ENCODE measurements around the gene PDLIM7. TPM values are rescaled to one million over a fixed set of nuclear protein-coding genes. Genes with fewer than 3 reads are reported as not detected.

Gene PDLIM7
- total and polyA plus RNA-seq, 10 of the 15 experiments (the other 5 are each of a cell fraction or from before 2014, with no cell fraction given) = 0.82 to 36.6 (median 19.3) TPM

DNA sequence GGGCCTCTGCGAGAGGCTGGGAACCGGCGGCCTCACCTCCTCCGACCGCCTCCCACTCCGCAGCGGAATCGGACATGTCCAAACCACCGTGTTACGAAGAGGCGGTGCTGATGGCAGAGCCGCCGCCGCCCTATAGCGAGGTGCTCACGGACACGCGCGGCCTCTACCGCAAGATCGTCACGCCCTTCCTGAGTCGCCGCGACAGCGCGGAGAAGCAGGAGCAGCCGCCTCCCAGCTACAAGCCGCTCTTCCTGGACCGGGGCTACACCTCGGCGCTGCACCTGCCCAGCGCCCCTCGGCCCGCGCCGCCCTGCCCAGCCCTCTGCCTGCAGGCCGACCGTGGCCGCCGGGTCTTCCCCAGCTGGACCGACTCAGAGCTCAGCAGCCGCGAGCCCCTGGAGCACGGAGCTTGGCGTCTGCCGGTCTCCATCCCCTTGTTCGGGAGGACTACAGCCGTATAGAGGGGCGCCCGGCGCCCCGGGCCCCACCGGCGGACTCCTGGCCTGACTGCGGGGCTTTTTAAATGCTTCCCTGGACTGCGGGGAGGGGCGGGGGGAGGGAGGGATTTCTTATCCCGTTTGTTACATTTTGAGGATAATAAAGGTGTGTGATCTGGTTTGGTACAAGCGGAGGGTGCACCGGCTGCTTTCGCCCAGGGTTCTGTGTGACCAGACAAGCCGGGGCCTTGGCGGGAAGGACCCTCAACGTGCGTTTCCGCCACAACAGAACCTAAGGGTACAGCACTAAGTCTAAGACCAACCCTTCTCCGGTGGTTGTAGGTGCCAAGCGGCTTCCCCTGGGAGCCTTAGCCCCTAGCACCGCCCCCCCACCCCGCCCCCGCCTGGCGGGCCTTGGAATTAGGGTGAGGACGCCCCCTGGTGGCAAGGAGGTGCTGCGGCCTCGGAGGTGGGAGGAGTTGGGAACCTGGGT is 41.5 kb downstream of the PDLIM7 start:
- RAD21 ChIA-PET (ENCODE audit: unreplicated experiment) = interaction anchor here (0.6 to 13.5 kb wide), 18 partner anchors 11 to 700 kb away, joined by 3 to 291 read pairs (median 8); partner anchors contain the start of genes DOK3, F12, GRK6 and PDLIM7
- H3K36me3 ChIP-seq (ENCODE audit: control insufficient read depth in 2 of 2, insufficient read depth in 2 of 2, low read length in 1 of 2) = no peaks in the 10 kb centered on the region
- peak overlapping the region; percentile 65 for H3K27ac ChIP-seq (ENCODE audit: control insufficient read depth, insufficient read depth)
- SMC1A ChIA-PET (ENCODE audit: uncharacterized antibody, unreplicated experiment) = interaction anchor here (1.6 to 5.1 kb wide), 7 partner anchors 27 to 342 kb away, joined by 6 to 92 read pairs (median 11); partner anchors contain the start of genes GRK6 and PFN3
- FAIRE-seq (peak; percentile 90), DNase-seq (ENCODE audit: low read depth, low spot score) (no peak), ATAC-seq (peak; percentile 53)
- H3K4me2 ChIP-seq (ENCODE audit: control insufficient read depth, insufficient read depth) = peak overlapping the region; percentile 98
- no peaks in the 10 kb centered on the region for H3K27me3 ChIP-seq (replicated peaks in 1 of 2; ENCODE audit: control insufficient read depth in 2 of 2, insufficient read depth in 2 of 2, low read length in 1 of 2)
- peak overlapping the region; percentile 77 for H2AFZ ChIP-seq (ENCODE audit: control insufficient read depth, low read depth, low read length)
- H3K9me3 ChIP-seq (replicated peaks; ENCODE audit: control insufficient read depth, insufficient read depth, low read length) = no peaks in the 10 kb centered on the region
- H4K20me1 ChIP-seq (ENCODE audit: control insufficient read depth, insufficient read depth) = no peaks in the 10 kb centered on the region
- TSS peak; percentile 61 for BruUV-seq (replicated peaks)
- WGBS (ENCODE audit: insufficient coverage, insufficient replicate concordance, low lambda C conversion rate, missing lambda C conversion rate) = 1% methylated on average over 63 of the region's 76 CpGs
- POLR2A ChIA-PET = interaction anchor here (0.8 to 13.6 kb wide), 14 partner anchors 11 to 154 kb away, joined by 3 to 358 read pairs (median 6); partner anchors contain the start of genes GRK6 and PDLIM7
- H3K79me2 ChIP-seq (ENCODE audit: control insufficient read depth, insufficient read depth, low read length) = no peaks in the 10 kb centered on the region; the same call in 1 of the 2 replicates
- CTCF ChIA-PET = interaction anchor here (0.7 to 16.4 kb wide), 34 partner anchors 10 to 795 kb away, joined by 3 to 391 read pairs (median 6); partner anchors contain the start of genes DBN1, DOK3, GRK6 and LMAN2
- H3K4me1 ChIP-seq (ENCODE audit: control insufficient read depth, insufficient read depth, low read length) = peaks cover 11% of the 10 kb centered on the region
- H3K4me3 ChIP-seq = peak overlapping the region; percentile 82
- in situ Hi-C loops (cut with MboI) (no loop called here), intact Hi-C loops (cut with micrococcal nuclease; ENCODE audit: unreplicated experiment) (loop anchor here (1.0 to 2.0 kb wide), 5 partner anchors 29 to 341 kb away; partner anchors contain the start of gene GRK6)
- peak overlapping the region; percentile 61; the same call in 1 of the 2 replicates for H3K9ac ChIP-seq (ENCODE audit: control insufficient read depth, insufficient read depth, low read length)
- no peak for TF ChIP-seq SMAD5 (IDR thresholded peaks at IDR 0.05; ENCODE audit: low read depth)
- TF ChIP-seq, protein P1, sequence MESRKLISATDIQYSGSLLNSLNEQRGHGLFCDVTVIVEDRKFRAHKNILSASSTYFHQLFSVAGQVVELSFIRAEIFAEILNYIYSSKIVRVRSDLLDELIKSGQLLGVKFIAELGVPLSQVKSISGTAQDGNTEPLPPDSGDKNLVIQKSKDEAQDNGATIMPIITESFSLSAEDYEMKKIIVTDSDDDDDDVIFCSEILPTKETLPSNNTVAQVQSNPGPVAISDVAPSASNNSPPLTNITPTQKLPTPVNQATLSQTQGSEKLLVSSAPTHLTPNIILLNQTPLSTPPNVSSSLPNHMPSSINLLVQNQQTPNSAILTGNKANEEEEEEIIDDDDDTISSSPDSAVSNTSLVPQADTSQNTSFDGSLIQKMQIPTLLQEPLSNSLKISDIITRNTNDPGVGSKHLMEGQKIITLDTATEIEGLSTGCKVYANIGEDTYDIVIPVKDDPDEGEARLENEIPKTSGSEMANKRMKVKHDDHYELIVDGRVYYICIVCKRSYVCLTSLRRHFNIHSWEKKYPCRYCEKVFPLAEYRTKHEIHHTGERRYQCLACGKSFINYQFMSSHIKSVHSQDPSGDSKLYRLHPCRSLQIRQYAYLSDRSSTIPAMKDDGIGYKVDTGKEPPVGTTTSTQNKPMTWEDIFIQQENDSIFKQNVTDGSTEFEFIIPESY (IDR thresholded peaks at IDR 0.05) = no peak
- TF ChIP-seq, protein P2, sequence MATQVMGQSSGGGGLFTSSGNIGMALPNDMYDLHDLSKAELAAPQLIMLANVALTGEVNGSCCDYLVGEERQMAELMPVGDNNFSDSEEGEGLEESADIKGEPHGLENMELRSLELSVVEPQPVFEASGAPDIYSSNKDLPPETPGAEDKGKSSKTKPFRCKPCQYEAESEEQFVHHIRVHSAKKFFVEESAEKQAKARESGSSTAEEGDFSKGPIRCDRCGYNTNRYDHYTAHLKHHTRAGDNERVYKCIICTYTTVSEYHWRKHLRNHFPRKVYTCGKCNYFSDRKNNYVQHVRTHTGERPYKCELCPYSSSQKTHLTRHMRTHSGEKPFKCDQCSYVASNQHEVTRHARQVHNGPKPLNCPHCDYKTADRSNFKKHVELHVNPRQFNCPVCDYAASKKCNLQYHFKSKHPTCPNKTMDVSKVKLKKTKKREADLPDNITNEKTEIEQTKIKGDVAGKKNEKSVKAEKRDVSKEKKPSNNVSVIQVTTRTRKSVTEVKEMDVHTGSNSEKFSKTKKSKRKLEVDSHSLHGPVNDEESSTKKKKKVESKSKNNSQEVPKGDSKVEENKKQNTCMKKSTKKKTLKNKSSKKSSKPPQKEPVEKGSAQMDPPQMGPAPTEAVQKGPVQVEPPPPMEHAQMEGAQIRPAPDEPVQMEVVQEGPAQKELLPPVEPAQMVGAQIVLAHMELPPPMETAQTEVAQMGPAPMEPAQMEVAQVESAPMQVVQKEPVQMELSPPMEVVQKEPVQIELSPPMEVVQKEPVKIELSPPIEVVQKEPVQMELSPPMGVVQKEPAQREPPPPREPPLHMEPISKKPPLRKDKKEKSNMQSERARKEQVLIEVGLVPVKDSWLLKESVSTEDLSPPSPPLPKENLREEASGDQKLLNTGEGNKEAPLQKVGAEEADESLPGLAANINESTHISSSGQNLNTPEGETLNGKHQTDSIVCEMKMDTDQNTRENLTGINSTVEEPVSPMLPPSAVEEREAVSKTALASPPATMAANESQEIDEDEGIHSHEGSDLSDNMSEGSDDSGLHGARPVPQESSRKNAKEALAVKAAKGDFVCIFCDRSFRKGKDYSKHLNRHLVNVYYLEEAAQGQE (IDR thresholded peaks at IDR 0.05; ENCODE audit: low read depth, low read length) = no peak
- no peak; the same call in 1 of the 2 replicates for TF ChIP-seq RFX5 (IDR thresholded peaks at IDR 0.05; ENCODE audit: low read depth, low read length)
- TF ChIP-seq, protein P3, sequence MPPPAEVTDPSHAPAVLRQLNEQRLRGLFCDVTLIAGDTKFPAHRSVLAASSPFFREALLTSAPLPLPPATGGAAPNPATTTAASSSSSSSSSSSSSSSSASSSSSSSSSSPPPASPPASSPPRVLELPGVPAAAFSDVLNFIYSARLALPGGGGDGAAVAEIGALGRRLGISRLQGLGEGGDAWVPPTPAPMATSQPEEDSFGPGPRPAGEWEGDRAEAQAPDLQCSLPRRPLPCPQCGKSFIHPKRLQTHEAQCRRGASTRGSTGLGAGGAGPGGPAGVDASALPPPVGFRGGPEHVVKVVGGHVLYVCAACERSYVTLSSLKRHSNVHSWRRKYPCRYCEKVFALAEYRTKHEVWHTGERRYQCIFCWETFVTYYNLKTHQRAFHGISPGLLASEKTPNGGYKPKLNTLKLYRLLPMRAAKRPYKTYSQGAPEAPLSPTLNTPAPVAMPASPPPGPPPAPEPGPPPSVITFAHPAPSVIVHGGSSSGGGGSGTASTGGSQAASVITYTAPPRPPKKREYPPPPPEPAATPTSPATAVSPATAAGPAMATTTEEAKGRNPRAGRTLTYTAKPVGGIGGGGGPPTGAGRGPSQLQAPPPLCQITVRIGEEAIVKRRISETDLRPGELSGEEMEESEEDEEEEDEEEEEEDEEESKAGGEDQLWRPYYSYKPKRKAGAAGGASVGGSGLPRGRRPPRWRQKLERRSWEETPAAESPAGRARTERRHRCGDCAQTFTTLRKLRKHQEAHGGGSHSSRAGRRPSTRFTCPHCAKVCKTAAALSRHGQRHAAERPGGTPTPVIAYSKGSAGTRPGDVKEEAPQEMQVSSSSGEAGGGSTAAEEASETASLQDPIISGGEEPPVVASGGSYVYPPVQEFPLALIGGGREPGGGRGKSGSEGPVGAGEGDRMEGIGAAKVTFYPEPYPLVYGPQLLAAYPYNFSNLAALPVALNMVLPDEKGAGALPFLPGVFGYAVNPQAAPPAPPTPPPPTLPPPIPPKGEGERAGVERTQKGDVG (CRISPR knock-in tag; IDR thresholded peaks at IDR 0.05) = no peak
- no peak for TF ChIP-seq STAT3 (IDR thresholded peaks at IDR 0.05; ENCODE audit: low read depth, low read length)
- TF ChIP-seq, protein P4, sequence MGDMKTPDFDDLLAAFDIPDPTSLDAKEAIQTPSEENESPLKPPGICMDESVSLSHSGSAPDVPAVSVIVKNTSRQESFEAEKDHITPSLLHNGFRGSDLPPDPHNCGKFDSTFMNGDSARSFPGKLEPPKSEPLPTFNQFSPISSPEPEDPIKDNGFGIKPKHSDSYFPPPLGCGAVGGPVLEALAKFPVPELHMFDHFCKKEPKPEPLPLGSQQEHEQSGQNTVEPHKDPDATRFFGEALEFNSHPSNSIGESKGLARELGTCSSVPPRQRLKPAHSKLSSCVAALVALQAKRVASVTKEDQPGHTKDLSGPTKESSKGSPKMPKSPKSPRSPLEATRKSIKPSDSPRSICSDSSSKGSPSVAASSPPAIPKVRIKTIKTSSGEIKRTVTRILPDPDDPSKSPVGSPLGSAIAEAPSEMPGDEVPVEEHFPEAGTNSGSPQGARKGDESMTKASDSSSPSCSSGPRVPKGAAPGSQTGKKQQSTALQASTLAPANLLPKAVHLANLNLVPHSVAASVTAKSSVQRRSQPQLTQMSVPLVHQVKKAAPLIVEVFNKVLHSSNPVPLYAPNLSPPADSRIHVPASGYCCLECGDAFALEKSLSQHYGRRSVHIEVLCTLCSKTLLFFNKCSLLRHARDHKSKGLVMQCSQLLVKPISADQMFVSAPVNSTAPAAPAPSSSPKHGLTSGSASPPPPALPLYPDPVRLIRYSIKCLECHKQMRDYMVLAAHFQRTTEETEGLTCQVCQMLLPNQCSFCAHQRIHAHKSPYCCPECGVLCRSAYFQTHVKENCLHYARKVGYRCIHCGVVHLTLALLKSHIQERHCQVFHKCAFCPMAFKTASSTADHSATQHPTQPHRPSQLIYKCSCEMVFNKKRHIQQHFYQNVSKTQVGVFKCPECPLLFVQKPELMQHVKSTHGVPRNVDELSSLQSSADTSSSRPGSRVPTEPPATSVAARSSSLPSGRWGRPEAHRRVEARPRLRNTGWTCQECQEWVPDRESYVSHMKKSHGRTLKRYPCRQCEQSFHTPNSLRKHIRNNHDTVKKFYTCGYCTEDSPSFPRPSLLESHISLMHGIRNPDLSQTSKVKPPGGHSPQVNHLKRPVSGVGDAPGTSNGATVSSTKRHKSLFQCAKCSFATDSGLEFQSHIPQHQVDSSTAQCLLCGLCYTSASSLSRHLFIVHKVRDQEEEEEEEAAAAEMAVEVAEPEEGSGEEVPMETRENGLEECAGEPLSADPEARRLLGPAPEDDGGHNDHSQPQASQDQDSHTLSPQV (IDR thresholded peaks at IDR 0.05) = no peak

Measured in GM12878 (cell line).